KOPT-K1 (cell line): Measurements from ENCODE around the gene ANAPC13.

Experiments used
- H3K27ac ChIP-seq: fragments of 200-600 bp; sonication (generic); 2 replicates; pipeline ENCODE4 v1.5.1; 2016; ENCODE audit warnings: antibody characterized with exemption, mild to moderate bottlenecking, low read depth, low read length; ENCODE audit not compliant: poor library complexity, severe bottlenecking
- H3K36me3 ChIP-seq: fragments of 200-600 bp; sonication (generic); 2 replicates; pipeline ENCODE4 v1.5.1; 2017; ENCODE audit warnings: antibody characterized with exemption, mild to moderate bottlenecking, low read length, moderate library complexity; ENCODE audit not compliant: insufficient read depth
- H3K9me3 ChIP-seq: fragments of 200-600 bp; sonication (generic); 2 replicates; pipeline ENCODE4 v1.5.1; 2017; ENCODE audit warnings: antibody characterized with exemption, low read length, mild to moderate bottlenecking; ENCODE audit not compliant: insufficient read depth, poor library complexity, severe bottlenecking

The ANAPC13 gene

GRCh38 chr3:134472831-134473230 is 13.0 kb downstream of the ANAPC13 start:
- no peaks in the 10 kb centered on the region for H3K9me3 ChIP-seq
- H3K27ac ChIP-seq = no peak overlapping the region
- H3K36me3 ChIP-seq = peaks cover 32% of the 10 kb centered on the region

GRCh38 chr3:134471521-134472193 is 14.1 kb downstream of the ANAPC13 start:
- no peaks in the 10 kb centered on the region for H3K9me3 ChIP-seq
- H3K27ac ChIP-seq = no peak overlapping the region
- peaks cover 20% of the 10 kb centered on the region for H3K36me3 ChIP-seq

GRCh38 chr3:134468519-134468918 is 17.3 kb downstream of the ANAPC13 start:
- H3K36me3 ChIP-seq = no peaks in the 10 kb centered on the region
- no peaks in the 10 kb centered on the region for H3K9me3 ChIP-seq
- no peak overlapping the region for H3K27ac ChIP-seq

- H3K27ac ChIP-seq = no peak overlapping the region
- no peaks in the 10 kb centered on the region for H3K36me3 ChIP-seq
- H3K9me3 ChIP-seq = no peaks in the 10 kb centered on the region
Measured at GRCh38 chr3:134466331-134466730, 19.5 kb downstream of the ANAPC13 start.

DNA sequence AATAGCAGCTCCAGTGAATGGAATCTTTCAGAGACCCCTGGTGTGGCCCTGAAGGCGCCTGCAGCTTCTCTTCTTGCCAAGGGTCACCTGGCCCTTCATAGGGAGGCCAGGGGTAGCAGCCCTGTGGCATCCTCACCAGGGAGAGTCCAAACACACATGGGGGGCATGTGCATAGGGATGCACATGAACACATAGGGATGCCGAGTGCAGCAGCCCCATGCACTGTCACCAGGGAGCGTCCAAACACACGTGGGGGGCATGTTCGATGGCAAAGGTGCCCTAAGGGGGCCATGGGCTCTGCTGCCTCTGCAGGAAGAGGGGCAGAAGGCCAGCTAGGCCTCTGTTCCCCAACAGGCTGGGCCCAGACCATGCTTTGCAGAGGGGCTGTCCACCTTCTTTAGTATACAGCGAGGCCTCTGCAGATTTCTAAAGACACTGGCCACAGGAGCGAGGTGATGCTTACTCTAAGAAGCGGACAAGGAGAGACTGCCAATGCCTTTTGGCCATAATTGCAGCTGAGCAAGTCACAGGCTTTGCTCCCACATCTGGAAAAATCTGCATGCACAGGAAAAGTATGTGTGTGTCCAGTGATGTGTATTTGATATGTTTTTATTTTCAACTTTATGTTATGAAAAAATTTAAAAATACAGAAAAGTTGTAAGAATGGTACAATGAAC is 21.0 kb downstream of the ANAPC13 start:
- Histone ChIP-seq H3K27ac (no peak overlapping the region), H3K36me3 (no peaks in the 10 kb centered on the region), H3K9me3 (no peaks in the 10 kb centered on the region)

GRCh38 chr3:134464064-134464688 is 21.6 kb downstream of the ANAPC13 start:
- Histone ChIP-seq H3K9me3 (no peaks in the 10 kb centered on the region), H3K36me3 (no peaks in the 10 kb centered on the region), H3K27ac (no peak overlapping the region)

DNA sequence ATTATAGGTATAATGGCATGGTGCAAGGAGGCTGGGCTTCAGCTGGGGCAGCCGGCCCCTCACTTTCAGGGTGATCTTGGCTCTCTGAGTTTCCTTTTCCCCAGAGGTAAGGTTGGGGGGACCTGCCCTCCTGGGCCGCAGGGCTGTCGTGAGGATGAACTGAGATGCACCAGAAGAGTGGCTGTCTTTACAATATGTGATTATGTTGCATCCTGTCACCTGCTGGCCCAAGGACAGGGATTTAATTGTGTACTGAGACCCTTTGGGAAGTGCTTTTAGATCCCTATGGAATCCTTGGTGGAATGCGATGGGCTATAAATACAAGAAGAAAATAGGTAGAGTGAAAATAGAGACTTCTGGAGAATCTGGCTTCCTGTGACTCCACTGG is 22.1 kb downstream of the ANAPC13 start:
- Histone ChIP-seq H3K27ac (no peak overlapping the region), H3K9me3 (no peaks in the 10 kb centered on the region), H3K36me3 (no peaks in the 10 kb centered on the region)

- Histone ChIP-seq H3K9me3 (no peaks in the 10 kb centered on the region), H3K27ac (no peak overlapping the region), H3K36me3 (no peaks in the 10 kb centered on the region)
Measured at GRCh38 chr3:134462331-134462941, 23.3 kb downstream of the ANAPC13 start.

DNA sequence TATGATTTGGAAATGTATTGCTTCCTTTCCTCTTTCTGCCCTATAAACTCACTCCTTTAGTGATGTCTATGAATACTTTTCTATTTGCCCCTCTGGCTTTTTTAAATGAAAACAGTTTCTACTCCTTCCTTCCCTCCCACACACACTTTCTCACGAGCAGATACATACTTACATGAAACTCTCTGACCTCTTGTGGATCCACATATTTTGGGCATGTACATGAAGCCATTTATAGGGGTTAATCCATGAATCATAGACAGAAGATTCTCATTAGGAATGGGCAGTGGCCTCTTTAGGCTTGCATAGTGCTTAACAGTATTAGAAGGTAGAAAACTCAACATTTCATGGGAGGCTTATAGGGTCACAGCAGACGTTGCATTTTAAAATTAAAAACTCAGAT is 24.8 kb downstream of the ANAPC13 start:
- Histone ChIP-seq H3K9me3 (no peaks in the 10 kb centered on the region), H3K36me3 (no peaks in the 10 kb centered on the region), H3K27ac (no peak overlapping the region)

GRCh38 chr3:134459562-134459961 is 26.2 kb downstream of the ANAPC13 start:
- Histone ChIP-seq H3K9me3 (no peaks in the 10 kb centered on the region), H3K36me3 (no peaks in the 10 kb centered on the region), H3K27ac (no peak overlapping the region)

GRCh38 chr3:134458406-134458945 is 27.3 kb downstream of the ANAPC13 start:
- H3K9me3 ChIP-seq = no peaks in the 10 kb centered on the region
- no peaks in the 10 kb centered on the region for H3K36me3 ChIP-seq
- no peak overlapping the region for H3K27ac ChIP-seq

DNA sequence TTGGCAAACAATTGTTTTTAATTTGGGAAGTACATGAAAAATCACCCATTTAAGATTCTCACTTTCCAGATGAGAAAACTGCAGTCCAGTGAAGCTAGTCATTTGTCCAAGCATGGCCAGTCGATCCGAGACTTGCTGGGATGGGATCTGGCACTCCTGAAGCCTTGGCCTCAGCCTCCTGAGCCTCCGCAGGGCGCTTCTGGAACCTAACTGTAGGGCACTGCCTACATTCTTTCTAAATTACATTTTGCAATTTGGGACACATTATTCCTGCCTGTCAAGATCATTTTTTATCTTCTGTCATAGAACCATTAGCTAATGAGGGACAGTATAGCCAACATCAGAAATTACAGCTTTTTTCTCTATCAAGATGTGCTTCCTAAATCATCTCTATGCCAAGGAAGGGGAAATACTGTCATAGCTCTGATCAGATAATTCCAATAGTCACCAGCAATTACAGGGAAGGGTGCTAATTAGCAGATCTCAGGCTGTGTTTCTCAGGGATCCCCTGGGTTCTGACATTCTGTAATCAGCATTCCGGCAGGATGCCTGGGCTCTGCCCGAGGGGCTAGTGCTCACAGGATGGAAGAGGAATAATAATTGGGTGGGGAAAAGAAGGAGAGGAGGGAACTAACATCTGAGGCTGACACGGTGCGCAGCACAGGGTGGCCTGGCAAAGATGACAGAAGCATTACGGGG is 28.3 kb downstream of the ANAPC13 start:
- H3K27ac ChIP-seq = no peak overlapping the region
- H3K36me3 ChIP-seq = no peaks in the 10 kb centered on the region
- no peaks in the 10 kb centered on the region for H3K9me3 ChIP-seq

GRCh38 chr3:134453631-134454030 is 32.2 kb downstream of the ANAPC13 start:
- H3K9me3 ChIP-seq = no peaks in the 10 kb centered on the region
- no peak overlapping the region for H3K27ac ChIP-seq
- no peaks in the 10 kb centered on the region for H3K36me3 ChIP-seq

- peaks cover 15% of the 10 kb centered on the region for H3K9me3 ChIP-seq
- H3K27ac ChIP-seq = no peak overlapping the region
- no peaks in the 10 kb centered on the region for H3K36me3 ChIP-seq
Measured at GRCh38 chr3:134449951-134450350, 35.8 kb downstream of the ANAPC13 start.

DNA sequence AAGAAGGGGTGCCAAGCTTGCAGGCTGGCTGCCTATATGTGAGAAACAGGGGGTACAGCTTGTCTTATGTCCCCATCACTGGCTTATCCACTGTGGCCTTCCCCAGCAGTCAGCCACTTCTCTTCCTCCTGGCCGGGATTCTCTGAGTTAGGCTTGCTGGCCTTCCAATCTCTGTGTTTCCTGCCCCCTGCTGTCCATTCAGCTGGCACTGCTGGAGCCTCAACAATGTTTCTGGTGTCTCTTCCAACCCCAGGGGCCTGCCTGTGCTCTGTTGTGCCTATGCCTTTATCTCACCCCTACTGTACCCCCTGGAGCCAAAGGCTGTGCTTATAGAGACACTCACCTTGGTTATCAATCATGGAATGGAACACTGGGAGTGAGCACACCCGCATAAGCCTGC is 36.5 kb downstream of the ANAPC13 start:
- Histone ChIP-seq H3K36me3 (no peaks in the 10 kb centered on the region), H3K27ac (no peak overlapping the region), H3K9me3 (peaks cover 19% of the 10 kb centered on the region)
